MM.1S (cell line): Measurements from ENCODE around the gene ENOX1.

ENCODE experiments used
- EZH2 ChIP-seq: fragments of 300-600 bp; sonication (generic); optimal IDR thresholded peaks from 2 replicates; pipeline ENCODE3; 2017; ENCODE audit warnings: low read depth, mild to moderate bottlenecking, antibody characterized with exemption, low read length, mixed read lengths
- EZH2phosphoT487 ChIP-seq: fragments of 300-600 bp; sonication (generic); IDR thresholded peaks from 2 replicates; pipeline ENCODE4 v1.6.1; 2018; ENCODE audit warnings: antibody characterized with exemption, low read length
- TF ChIP-seq, protein P1 (sequence below): fragments of 300-600 bp; sonication (generic); IDR thresholded peaks from 2 replicates; pipeline ENCODE4 v1.5.1; 2016; ENCODE audit warnings: antibody characterized with exemption, low read length, mixed read lengths

DNA sequence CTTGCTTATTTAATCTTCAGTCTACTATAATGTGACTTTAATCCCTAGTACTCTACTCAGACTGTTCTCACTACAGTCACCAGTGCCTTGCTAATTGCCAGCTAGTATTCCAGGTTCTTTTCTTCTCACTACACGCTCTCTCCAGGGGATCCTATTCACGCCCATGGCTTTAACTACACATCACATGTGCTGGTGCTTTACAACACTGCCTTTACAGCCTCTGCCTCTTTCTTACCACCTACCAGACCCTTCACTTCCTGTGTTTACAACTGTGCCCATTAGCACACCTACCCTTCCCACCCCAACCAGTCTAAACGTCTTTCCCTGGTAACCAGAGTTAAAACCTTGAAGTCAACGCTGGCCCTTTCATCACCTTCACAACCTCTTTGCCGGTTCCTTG is 513.9 kb downstream of the ENOX1 start:
- TF ChIP-seq EZH2phosphoT487: no peak
- TF ChIP-seq, protein P1, sequence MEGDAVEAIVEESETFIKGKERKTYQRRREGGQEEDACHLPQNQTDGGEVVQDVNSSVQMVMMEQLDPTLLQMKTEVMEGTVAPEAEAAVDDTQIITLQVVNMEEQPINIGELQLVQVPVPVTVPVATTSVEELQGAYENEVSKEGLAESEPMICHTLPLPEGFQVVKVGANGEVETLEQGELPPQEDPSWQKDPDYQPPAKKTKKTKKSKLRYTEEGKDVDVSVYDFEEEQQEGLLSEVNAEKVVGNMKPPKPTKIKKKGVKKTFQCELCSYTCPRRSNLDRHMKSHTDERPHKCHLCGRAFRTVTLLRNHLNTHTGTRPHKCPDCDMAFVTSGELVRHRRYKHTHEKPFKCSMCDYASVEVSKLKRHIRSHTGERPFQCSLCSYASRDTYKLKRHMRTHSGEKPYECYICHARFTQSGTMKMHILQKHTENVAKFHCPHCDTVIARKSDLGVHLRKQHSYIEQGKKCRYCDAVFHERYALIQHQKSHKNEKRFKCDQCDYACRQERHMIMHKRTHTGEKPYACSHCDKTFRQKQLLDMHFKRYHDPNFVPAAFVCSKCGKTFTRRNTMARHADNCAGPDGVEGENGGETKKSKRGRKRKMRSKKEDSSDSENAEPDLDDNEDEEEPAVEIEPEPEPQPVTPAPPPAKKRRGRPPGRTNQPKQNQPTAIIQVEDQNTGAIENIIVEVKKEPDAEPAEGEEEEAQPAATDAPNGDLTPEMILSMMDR: no peak
- TF ChIP-seq EZH2: no peak
